Renal cortex interstitium (tissue), 11 donors: Measurements from ENCODE around the gene FAM124A. TPM values are rescaled to one million over a fixed set of nuclear protein-coding genes. Genes with fewer than 3 reads are reported as not detected.

Experiments
- DNase-seq, 11 donors: peaks; one replicate each; pipeline ENCODE4 v3.0.0-alpha.2; 2013; ENCODE audit warnings: low read depth in 9 of 11, low spot score in 4 of 11; ENCODE audit errors: extremely low read depth in 1 of 11
- polyA plus RNA-seq, 3 donors: library from polyadenylated mRNA; unstranded; fragments of 120-200 nt; gene quantifications; one replicate each; pipeline ENCODE4 v1.2.1, GENCODE V29; 2013; ENCODE audit not compliant: insufficient read length in 3 of 3

FAM124A gene
- polyA plus RNA-seq, 3 donors, result 4.5 to 5.8 (median 5.3) TPM

DNA sequence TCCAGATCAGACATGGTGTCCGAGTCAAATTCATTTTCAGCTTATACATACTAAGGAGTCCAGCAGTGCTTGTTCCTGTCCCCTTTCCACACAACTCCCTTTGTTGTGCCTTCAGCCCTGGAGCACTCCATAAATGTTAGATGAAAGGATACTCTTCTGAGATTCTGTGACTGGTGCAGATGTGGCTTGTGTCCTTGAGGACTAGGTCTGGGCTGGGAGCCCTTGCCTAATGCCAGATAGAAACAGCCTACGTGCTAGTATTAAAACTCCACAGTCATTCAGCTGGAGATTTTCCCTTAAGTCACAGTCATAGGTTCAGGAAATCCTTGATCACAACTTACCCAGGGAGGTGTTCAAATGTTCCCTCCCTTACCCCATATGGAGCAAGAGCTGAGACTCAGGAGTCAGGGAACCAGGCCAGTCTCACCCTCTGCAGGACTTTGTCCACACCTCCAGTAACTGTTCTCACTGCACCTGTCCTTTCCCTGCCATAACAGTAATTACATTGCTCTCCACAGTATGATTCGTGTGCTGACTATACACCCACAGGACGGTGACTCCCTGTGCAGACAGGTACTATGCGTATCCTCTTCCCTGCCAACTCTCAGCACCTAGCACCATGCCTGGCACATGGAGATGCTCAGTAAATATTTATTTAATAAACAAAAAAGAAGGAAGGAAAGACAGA, 101.8 kb downstream of the FAM124A start:
- DNase-seq, result no peak

- no peak for DNase-seq
Measured at GRCh38 chr13:51324714-51325420, 102.7 kb downstream of the FAM124A start.

- DNase-seq, result no peak
Measured at GRCh38 chr13:51325837-51326236, 103.6 kb downstream of the FAM124A start.

DNA sequence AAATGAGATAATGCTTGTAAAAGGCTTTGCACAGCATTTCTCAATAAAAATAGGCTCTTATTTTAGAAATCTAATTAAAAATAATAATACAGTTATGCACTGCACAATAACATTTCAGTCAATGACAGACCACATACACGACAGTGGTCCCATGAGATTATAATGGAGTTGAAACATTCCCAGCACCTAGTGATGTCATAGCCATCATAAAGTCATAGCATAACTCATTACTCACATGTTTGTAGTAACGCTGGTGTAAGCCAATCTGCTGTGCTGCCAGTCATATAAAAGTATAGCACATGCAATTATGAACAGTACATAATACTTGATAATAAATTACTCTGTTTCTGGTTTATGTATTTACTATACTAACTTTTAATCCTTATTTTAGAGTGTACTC, 104.6 kb downstream of the FAM124A start:
- DNase-seq, result no peak

DNA sequence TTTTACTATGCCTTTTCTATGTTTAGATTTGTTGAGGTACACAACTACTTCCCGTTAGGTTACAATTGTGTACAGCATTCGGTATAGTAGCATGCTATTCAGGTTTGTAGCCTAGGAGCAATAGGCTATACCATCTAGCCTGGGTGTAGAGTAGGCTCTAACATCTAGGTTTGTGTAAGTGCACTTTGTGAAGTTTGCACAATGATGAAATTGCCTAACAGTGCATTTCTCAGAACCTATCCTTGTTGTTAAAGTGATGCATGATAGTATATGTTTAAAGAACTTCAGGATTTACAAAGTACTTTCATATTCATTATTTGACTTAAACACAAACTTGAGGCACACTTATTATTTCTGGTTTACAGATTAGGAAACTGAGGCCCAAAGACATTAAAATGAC, 105.8 kb downstream of the FAM124A start:
- DNase-seq, result no peak

GRCh38 chr13:51328488-51328887, 106.3 kb downstream of the FAM124A start:
- DNase-seq, result no peak

- DNase-seq, result no peak
Measured at GRCh38 chr13:51329606-51330005, 107.4 kb downstream of the FAM124A start.

GRCh38 chr13:51330791-51331190, 108.6 kb downstream of the FAM124A start:
- no peak for DNase-seq

- DNase-seq, result no peak
Measured at GRCh38 chr13:51331354-51331861, 109.2 kb downstream of the FAM124A start.

- no peak for DNase-seq
Measured at GRCh38 chr13:51332566-51333361, 110.6 kb downstream of the FAM124A start.

GRCh38 chr13:51333421-51333820, 111.2 kb downstream of the FAM124A start:
- DNase-seq, result no peak

GRCh38 chr13:51333826-51334225, 111.6 kb downstream of the FAM124A start:
- DNase-seq, result no peak

Other genes starting within 250 kb of the FAM124A start
- gene C13orf42, start 111.1 kb upstream of the FAM124A start, polyA plus RNA-seq, result under 1 TPM; 0.16 to 0.47 (median 0.26) TPM
- gene SERPINE3, start 117.3 kb downstream of the FAM124A start, polyA plus RNA-seq, result 1 to 10 TPM in 1 of 3 donors, under 1 TPM in 2; 0.26 to 1.4 (median 0.65) TPM
- gene INTS6, start 230.6 kb downstream of the FAM124A start, polyA plus RNA-seq, result 10 to 100 TPM; 30.9 to 40.1 (median 33.2) TPM